WTC11 (cell line): ENCODE results near the gene DDAH2. TPM values are rescaled to one million over a fixed set of nuclear protein-coding genes. Genes with fewer than 3 reads are reported as not detected.

Experiments
- ATAC-seq: fragments of 200-7000 bp; cut with Tn5 transposase; 2 replicates; pipeline ENCODE4 v1.10.0; 2021; ENCODE audit warnings: mild to moderate bottlenecking, moderate library complexity
- CTCF ChIA-PET: fragments of 300-600 bp; sonication (Branson Sonifier 250); formaldehyde crosslinking; loops from one replicate; lab custom pipeline; 2021; ENCODE audit warnings: antibody characterized with exemption; lab: Charles Lee
- POLR2A ChIA-PET: fragments of 350-600 bp; sonication (Branson Sonifier 250); formaldehyde crosslinking; loops from one replicate; lab custom pipeline; 2021; ENCODE audit warnings: antibody characterized with exemption; lab: Charles Lee
- DNase-seq: peaks from one replicate; pipeline ENCODE4 v3.0.0; 2021; ENCODE audit warnings: low spot score
- H3K27ac Mint-ChIP-seq: 2 replicates; pipeline ENCODE4 v1.8.0; 2021; ENCODE audit warnings: mixed read lengths
- H3K27me3 Mint-ChIP-seq: 2 replicates; pipeline ENCODE4 v1.8.0; 2021; ENCODE audit warnings: low read depth, mild to moderate bottlenecking, moderate library complexity, mixed read lengths
- H3K36me3 Mint-ChIP-seq: 2 replicates; pipeline ENCODE4 v1.8.0; 2021; ENCODE audit warnings: mixed read lengths
- H3K4me1 Mint-ChIP-seq: 2 replicates; pipeline ENCODE4 v1.8.0; 2022; ENCODE audit warnings: mixed read lengths
- H3K4me3 Mint-ChIP-seq: 2 replicates; pipeline ENCODE4 v1.8.0; 2021; ENCODE audit warnings: mild to moderate bottlenecking, moderate library complexity, mixed read lengths
- H3K9me3 Mint-ChIP-seq: 2 replicates; pipeline ENCODE4 v1.8.0; 2021; ENCODE audit warnings: mixed read lengths
- AR ChIP-seq: fragments of 250-450 bp; sonication (Bioruptor Pico); IDR thresholded peaks from 2 replicates; pipeline ENCODE4 v1.9.0; 2021; ENCODE audit warnings: mild to moderate bottlenecking
- ATF6 ChIP-seq: sonication (generic); formaldehyde crosslinking; IDR thresholded peaks from 2 replicates; pipeline ENCODE4 v1.8.1; 2023; ENCODE audit warnings: mild to moderate bottlenecking, missing genetic modification reagents
- CBFB ChIP-seq: sonication (generic); formaldehyde crosslinking; IDR thresholded peaks from 2 replicates; pipeline ENCODE4 v1.8.1; 2022; ENCODE audit warnings: mild to moderate bottlenecking, low read depth, missing genetic modification reagents
- CDX4 ChIP-seq: fragments of 250-450 bp; sonication (Bioruptor Pico); IDR thresholded peaks from 2 replicates; pipeline ENCODE4 v1.9.0; 2021; ENCODE audit warnings: moderate library complexity, mild to moderate bottlenecking, inconsistent platforms, borderline replicate concordance
- CREM ChIP-seq: sonication (generic); formaldehyde crosslinking; IDR thresholded peaks from 2 replicates; pipeline ENCODE4 v1.8.1; 2022; ENCODE audit warnings: mild to moderate bottlenecking, missing genetic modification reagents, moderate library complexity
- E2F1 ChIP-seq: sonication (generic); formaldehyde crosslinking; IDR thresholded peaks from 2 replicates; pipeline ENCODE4 v1.8.0; 2022; ENCODE audit warnings: mild to moderate bottlenecking, missing genetic modification reagents
- ELF4 ChIP-seq: sonication (generic); formaldehyde crosslinking; IDR thresholded peaks from 2 replicates; pipeline ENCODE4 v1.8.1; 2022; ENCODE audit warnings: low read depth, mild to moderate bottlenecking, moderate library complexity, missing genetic modification reagents
- ERG ChIP-seq: fragments of 250-450 bp; sonication (Bioruptor Pico); IDR thresholded peaks from 2 replicates; pipeline ENCODE4 v1.8.0; 2021; ENCODE audit warnings: mild to moderate bottlenecking
- FOXP4 ChIP-seq: sonication (generic); formaldehyde crosslinking; IDR thresholded peaks from 2 replicates; pipeline ENCODE4 v1.8.0; 2022; ENCODE audit warnings: mild to moderate bottlenecking, missing genetic modification reagents
- GABPB1 ChIP-seq: sonication (generic); formaldehyde crosslinking; IDR thresholded peaks from 2 replicates; pipeline ENCODE4 v1.8.1; 2023; ENCODE audit warnings: mild to moderate bottlenecking, missing genetic modification reagents
- IRF1 ChIP-seq: sonication (generic); formaldehyde crosslinking; IDR thresholded peaks from 2 replicates; pipeline ENCODE4 v1.8.0; 2023; ENCODE audit warnings: missing genetic modification reagents
- IRF2 ChIP-seq: sonication (generic); formaldehyde crosslinking; IDR thresholded peaks from 2 replicates; pipeline ENCODE4 v1.8.0; 2022; ENCODE audit warnings: low read depth, missing genetic modification reagents, borderline replicate concordance
- MYBL2 ChIP-seq: sonication (generic); formaldehyde crosslinking; IDR thresholded peaks from 2 replicates; pipeline ENCODE4 v1.8.1; 2023; ENCODE audit warnings: mild to moderate bottlenecking, moderate library complexity, missing genetic modification reagents
- NR2C2 ChIP-seq: sonication (generic); formaldehyde crosslinking; IDR thresholded peaks from 2 replicates; pipeline ENCODE4 v1.8.0; 2022; ENCODE audit warnings: mild to moderate bottlenecking, missing genetic modification reagents
- OVOL2 ChIP-seq: fragments of 250-450 bp; sonication (Bioruptor Pico); IDR thresholded peaks from 2 replicates; pipeline ENCODE4 v1.9.0; 2021; ENCODE audit warnings: mild to moderate bottlenecking, borderline replicate concordance
- SP1 ChIP-seq: sonication (generic); formaldehyde crosslinking; conservative IDR thresholded peaks from 2 replicates; pipeline ENCODE4 v1.8.1; 2022; ENCODE audit warnings: missing genetic modification reagents
- STAT6 ChIP-seq: sonication (generic); formaldehyde crosslinking; conservative IDR thresholded peaks from 2 replicates; pipeline ENCODE4 v1.8.1; 2023; ENCODE audit warnings: mild to moderate bottlenecking, low read depth, missing genetic modification reagents, moderate library complexity
- TP53 ChIP-seq: sonication (generic); formaldehyde crosslinking; IDR thresholded peaks from 2 replicates; pipeline ENCODE4 v1.8.1; 2023; ENCODE audit warnings: mild to moderate bottlenecking, missing genetic modification reagents
- ZNF138 ChIP-seq: sonication (generic); formaldehyde crosslinking; conservative IDR thresholded peaks from 2 replicates; pipeline ENCODE4 v1.8.1; 2022; ENCODE audit warnings: mild to moderate bottlenecking, moderate library complexity, missing genetic modification reagents
- ZNF396 ChIP-seq: fragments of 250-450 bp; sonication (Bioruptor Pico); IDR thresholded peaks from 2 replicates; pipeline ENCODE4 v1.8.0; 2021; ENCODE audit warnings: mild to moderate bottlenecking, moderate library complexity, borderline replicate concordance
- total RNA-seq: library from RNA; stranded (reverse); gene quantifications from 3 replicates; pipeline ENCODE4 v1.2.3, GENCODE V29; 2021

DDAH2 gene
- total RNA-seq, 1 experiment from 2014 or later, result 67.3 TPM

GRCh38 chr6:31769684-31770371 is 40.7 kb upstream of the DDAH2 start (continued):
- TF ChIP-seq FOXP4 (CRISPR knock-in tag) (no peak), ATF6 (CRISPR knock-in tag) (no peak), NR2C2 (CRISPR knock-in tag) (no peak), OVOL2 (no peak), GABPB1 (CRISPR knock-in tag) (peak; percentile 57; the same call in 1 of the 2 replicates), AR (CRISPR knock-in tag) (no peak), IRF1 (CRISPR knock-in tag) (no peak)
- TF ChIP-seq, all 79 proteins: peak for 5

GRCh38 chr6:31768363-31769257 is 39.5 kb upstream of the DDAH2 start:
- no peaks in the 10 kb centered on the region for H3K9me3 Mint-ChIP-seq
- DNase-seq, result no peak
- ChIA-PET CTCF (interaction anchor here (0.8 to 2.6 kb wide), 20 partner anchors 11 to 171 kb away, joined by 3 to 66 read pairs (median 10); partner anchors contain the start of genes CLIC1, DDAH2, HSPA1B and LY6G5C), POLR2A (interaction anchor here (1.4 kb wide), 2 partner anchors 29 to 39 kb away, joined by 5 to 7 read pairs; partner anchors contain the start of genes DDAH2 and MSH5)
- H3K36me3 Mint-ChIP-seq, result peaks cover 2% of the 10 kb centered on the region; the same call in 1 of the 2 replicates
- no peaks in the 10 kb centered on the region; the same call in 1 of the 2 replicates for H3K27me3 Mint-ChIP-seq
- H3K4me3 Mint-ChIP-seq, result no peak overlapping the region
- peaks cover 17% of the 10 kb centered on the region for H3K4me1 Mint-ChIP-seq
- no peak for ATAC-seq
- H3K27ac Mint-ChIP-seq, result no peak overlapping the region
- TF ChIP-seq SP1, result no peak
- no peak for TF ChIP-seq STAT6 (CRISPR knock-in tag)
- no peak for TF ChIP-seq ZNF396
- TF ChIP-seq TP53 (CRISPR knock-in tag), result no peak
- no peak for TF ChIP-seq CBFB (CRISPR knock-in tag)
- no peak for TF ChIP-seq CDX4 (CRISPR knock-in tag)
- TF ChIP-seq E2F1 (CRISPR knock-in tag), result no peak
- TF ChIP-seq CREM (CRISPR knock-in tag), result no peak
- TF ChIP-seq MYBL2 (CRISPR knock-in tag), result no peak
- no peak for TF ChIP-seq ELF4
- no peak for TF ChIP-seq ZNF138
- TF ChIP-seq ERG, result no peak
- TF ChIP-seq IRF2, result no peak
